ENCODE measurements around the gene TMEM179.

The TMEM179 gene

DNA sequence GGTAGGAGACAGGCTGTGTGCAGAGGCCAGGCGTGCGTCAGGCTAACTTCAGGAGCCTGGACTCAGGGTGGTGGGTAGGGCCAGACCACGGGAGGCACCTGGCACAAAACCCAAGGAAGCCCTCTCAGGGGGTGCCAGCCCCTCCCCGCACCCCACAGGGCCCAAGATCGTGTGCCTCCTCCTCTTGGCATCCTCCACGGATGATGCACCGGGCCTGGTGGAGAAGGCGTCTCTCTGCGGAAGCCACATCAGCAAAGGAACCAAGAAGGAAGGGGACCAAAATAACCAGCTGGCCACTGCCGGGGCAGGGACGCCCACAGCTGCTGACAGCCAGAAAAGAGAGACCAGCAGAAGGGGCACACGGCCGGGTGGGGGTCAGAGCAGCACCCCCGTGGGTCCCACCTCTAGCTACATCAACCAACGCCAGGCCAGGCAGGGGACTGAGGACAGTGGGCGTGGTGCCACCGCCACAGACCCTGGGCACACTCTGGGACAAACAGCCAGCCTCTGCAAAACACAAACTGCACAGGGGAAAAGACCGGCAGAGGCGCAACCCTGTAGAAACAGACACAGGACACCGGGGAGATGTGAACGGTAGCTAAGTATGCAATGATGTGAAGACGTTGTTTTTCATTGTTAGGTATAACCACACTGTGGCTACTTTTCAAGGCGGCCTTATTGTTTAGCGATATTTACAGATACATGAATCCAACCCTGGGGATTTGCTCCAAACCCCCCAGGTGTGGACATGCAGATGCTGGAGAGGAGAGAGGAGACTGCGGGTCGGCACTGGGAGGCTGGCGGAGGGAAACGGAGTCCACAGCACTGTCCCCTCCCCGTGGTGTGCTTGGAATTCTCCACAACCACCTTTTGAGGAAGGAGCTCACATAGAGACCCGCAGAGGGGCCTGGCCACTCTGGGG lies 51.1 kb downstream of the TMEM179 start:
- TF ChIP-seq TAF1 (IDR thresholded peaks at IDR 0.05; ENCODE audit: borderline replicate concordance, insufficient read depth, low read length) (no peak), FOXP2 (optimal IDR thresholded peaks at IDR 0.05; ENCODE audit: borderline replicate concordance, extremely low read depth, extremely low read length, insufficient read depth) (no peak), POLR2AphosphoS5 (IDR thresholded peaks at IDR 0.05; ENCODE audit: low read depth, low read length) (no peak), SIN3A (IDR thresholded peaks at IDR 0.05; ENCODE audit: borderline replicate concordance, insufficient read depth, low read length) (no peak)
- TF ChIP-seq, protein P1, sequence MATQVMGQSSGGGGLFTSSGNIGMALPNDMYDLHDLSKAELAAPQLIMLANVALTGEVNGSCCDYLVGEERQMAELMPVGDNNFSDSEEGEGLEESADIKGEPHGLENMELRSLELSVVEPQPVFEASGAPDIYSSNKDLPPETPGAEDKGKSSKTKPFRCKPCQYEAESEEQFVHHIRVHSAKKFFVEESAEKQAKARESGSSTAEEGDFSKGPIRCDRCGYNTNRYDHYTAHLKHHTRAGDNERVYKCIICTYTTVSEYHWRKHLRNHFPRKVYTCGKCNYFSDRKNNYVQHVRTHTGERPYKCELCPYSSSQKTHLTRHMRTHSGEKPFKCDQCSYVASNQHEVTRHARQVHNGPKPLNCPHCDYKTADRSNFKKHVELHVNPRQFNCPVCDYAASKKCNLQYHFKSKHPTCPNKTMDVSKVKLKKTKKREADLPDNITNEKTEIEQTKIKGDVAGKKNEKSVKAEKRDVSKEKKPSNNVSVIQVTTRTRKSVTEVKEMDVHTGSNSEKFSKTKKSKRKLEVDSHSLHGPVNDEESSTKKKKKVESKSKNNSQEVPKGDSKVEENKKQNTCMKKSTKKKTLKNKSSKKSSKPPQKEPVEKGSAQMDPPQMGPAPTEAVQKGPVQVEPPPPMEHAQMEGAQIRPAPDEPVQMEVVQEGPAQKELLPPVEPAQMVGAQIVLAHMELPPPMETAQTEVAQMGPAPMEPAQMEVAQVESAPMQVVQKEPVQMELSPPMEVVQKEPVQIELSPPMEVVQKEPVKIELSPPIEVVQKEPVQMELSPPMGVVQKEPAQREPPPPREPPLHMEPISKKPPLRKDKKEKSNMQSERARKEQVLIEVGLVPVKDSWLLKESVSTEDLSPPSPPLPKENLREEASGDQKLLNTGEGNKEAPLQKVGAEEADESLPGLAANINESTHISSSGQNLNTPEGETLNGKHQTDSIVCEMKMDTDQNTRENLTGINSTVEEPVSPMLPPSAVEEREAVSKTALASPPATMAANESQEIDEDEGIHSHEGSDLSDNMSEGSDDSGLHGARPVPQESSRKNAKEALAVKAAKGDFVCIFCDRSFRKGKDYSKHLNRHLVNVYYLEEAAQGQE (IDR thresholded peaks at IDR 0.05; ENCODE audit: insufficient read depth in 1 of 2, low read depth in 2 of 2, low read length in 2 of 2), result no peak

DNA sequence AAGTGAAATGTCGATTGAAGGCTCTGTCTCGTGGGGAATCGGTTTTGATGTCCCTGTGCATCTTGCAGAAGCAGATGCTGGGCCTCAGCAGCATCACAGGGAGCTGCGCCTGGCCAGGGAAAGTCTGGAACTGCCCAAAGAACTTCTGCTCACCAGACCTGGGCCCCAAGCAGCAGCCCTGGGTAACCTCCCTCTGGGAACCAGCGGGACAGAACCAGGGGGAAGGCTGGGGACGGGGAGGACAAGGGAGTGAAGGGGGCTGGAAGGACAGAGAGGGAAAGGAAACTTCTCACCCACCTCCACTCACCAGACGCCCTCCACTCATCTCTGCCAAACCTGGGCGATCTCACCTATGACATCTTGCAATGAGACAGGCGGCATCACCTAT lies 51.8 kb downstream of the TMEM179 start:
- TF ChIP-seq POLR2AphosphoS5 (IDR thresholded peaks at IDR 0.05; ENCODE audit: low read depth, low read length), result no peak

DNA sequence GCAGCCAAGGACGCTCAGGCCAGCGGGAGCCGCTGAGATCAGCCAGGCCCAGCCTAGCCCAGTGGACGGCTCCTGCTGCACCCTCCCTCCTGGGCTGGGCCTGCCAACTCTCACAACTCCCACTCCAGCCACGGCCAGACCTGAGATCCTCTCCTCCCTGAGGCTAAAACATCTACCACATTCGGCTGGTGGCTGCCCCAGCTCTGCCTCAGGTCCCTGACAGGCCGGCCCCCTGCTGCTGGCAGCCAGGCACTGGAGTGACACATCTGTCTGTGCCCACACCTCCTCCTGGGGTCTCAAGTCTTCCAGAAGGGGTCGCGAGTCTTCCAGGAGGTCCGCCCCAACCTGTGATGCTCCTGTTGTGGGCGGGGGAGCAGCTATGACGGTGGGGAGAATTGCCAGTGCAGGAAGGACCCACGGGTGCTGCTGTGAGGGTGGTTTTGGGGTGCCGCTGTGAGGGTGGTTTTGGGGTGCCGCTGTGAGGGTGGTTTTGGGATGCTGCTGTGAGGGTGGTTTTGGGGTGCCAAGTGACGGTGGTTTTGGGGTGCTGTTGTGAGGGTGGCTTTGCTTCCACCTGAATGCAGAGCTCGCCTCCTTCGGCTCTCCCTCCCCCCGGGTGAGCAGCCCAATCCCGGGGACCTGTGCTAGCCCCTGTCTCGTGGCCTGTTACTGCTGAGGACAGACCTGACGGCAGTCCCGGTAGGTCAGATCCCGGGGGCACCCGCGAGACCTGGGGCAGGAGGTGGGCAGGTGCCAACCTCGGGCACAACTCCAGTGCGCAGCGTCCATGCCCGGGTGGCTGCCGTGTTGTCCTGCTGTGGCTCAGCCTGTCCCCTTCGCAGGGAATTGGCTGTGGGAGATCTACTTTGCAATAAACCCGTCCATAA lies 52.5 kb downstream of the TMEM179 start:
- TF ChIP-seq, protein P1 (IDR thresholded peaks at IDR 0.05; ENCODE audit: insufficient read depth in 1 of 2, low read depth in 2 of 2, low read length in 2 of 2), result no peak
- no peak for TF ChIP-seq POLR2AphosphoS5 (IDR thresholded peaks at IDR 0.05; ENCODE audit: low read depth, low read length)
- TF ChIP-seq SIN3A (IDR thresholded peaks at IDR 0.05; ENCODE audit: borderline replicate concordance, insufficient read depth, low read length), result no peak
- TF ChIP-seq TAF1 (IDR thresholded peaks at IDR 0.05; ENCODE audit: borderline replicate concordance, insufficient read depth, low read length), result no peak
- no peak for TF ChIP-seq FOXP2 (optimal IDR thresholded peaks at IDR 0.05; ENCODE audit: borderline replicate concordance, extremely low read depth, extremely low read length, insufficient read depth)

DNA sequence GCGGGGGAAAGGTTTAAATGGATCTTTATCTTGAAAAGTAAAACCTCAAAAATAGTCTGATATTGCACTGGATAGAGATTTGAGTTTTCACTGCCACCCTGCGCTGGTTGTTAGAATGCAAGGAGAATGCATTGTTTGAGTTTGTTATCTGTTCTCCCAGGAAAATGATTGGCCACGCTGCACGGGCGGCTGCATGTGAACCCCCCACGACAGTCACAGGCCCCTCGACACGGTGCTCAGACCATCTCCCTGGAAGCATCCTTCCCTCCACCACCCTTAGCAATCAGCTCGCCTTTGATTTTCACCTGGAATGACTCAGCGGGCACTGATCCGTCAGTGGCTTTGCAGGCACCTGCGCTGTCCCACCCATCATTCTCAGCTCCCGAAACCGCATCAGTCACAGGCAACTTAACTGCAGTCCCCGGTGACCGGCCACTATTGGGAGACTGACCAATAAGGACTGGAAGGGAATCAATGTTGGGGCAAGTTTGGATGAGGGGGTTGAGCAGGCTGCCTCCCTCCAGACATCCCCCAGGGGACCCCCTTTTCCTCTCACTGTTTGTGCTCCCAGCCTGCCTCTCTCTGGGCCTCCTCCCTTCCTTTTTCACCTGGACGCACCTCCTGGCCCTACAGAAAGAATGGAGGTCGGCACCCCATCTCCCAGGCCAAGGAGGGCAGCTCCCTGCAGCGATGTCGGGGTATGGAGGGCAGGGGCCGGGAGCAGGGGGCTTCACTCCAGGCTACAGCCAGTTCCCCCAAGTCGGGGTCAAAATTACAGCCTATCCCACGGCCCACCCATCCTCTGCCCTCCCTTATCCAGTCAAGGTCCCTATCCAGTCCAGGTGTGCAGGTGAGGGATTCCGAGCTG lies 53.5 kb downstream of the TMEM179 start:
- TF ChIP-seq FOXP2 (optimal IDR thresholded peaks at IDR 0.05; ENCODE audit: borderline replicate concordance, extremely low read depth, extremely low read length, insufficient read depth) (no peak), TAF1 (IDR thresholded peaks at IDR 0.05; ENCODE audit: borderline replicate concordance, insufficient read depth, low read length) (no peak), POLR2AphosphoS5 (IDR thresholded peaks at IDR 0.05; ENCODE audit: low read depth, low read length) (no peak), SIN3A (IDR thresholded peaks at IDR 0.05; ENCODE audit: borderline replicate concordance, insufficient read depth, low read length) (no peak)
- TF ChIP-seq, protein P1 (IDR thresholded peaks at IDR 0.05; ENCODE audit: insufficient read depth in 1 of 2, low read depth in 2 of 2, low read length in 2 of 2), result no peak

DNA sequence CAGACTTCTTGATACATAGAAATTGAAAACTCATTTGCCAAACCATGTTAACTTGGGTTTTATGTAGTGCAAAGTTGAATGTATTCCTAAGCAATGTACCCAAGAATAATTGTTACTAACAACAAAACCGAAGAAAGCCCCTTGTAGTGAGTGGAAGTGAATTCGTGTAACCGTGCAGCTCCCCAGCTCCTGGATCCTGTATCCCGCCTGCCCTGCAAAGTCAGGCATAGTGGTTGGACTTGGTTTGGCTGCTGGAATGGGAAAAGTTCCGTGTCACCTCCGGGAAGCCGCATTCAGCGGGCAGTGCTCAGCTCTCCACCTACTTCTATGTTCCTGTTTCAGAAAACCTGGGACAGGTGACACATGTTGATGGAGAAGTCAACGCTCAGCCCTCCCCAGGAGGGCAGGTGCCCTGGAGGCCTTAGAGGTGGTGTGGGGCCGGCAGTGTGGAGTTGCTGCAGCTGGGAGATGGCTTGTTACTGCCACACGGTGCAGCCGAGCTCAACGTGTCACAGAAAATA lies 54.2 kb downstream of the TMEM179 start:
- TF ChIP-seq POLR2AphosphoS5 (IDR thresholded peaks at IDR 0.05; ENCODE audit: low read depth, low read length) (no peak), SIN3A (IDR thresholded peaks at IDR 0.05; ENCODE audit: borderline replicate concordance, insufficient read depth, low read length) (no peak), TAF1 (IDR thresholded peaks at IDR 0.05; ENCODE audit: borderline replicate concordance, insufficient read depth, low read length) (no peak), FOXP2 (optimal IDR thresholded peaks at IDR 0.05; ENCODE audit: borderline replicate concordance, extremely low read depth, extremely low read length, insufficient read depth) (no peak)
- TF ChIP-seq, protein P1 (IDR thresholded peaks at IDR 0.05; ENCODE audit: insufficient read depth in 1 of 2, low read depth in 2 of 2, low read length in 2 of 2), result no peak
